GM21576 (cell line): ENCODE results near the gene TBC1D10A.

ENCODE experiments used
- ATAC-seq: cut with Tn5 transposase; IDR thresholded peaks from one replicate; pipeline ENCODE4 v1.9.1; 2021; ENCODE audit warnings: mild to moderate bottlenecking, moderate library complexity; ENCODE audit not compliant: unreplicated experiment

The TBC1D10A gene

DNA sequence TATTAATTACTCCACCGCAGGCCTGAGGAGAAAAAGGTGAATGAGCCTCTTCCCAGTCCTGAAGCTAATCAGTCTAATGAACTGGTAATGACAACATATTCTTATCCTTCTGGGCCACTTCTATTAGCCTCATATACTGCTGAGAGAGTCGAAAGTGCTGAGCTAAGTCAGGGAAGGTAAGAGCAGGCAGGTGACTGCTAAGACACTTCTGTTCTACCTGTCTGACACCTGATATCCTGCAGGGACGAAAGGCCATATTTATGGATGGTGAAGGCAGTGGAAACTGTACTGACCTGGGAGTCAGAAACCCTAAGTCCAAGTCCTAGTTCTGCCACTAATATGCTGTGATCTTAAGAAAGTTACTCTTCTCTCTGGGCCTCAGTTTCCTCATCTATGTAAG lies 3.5 kb downstream of the TBC1D10A start:
- no peak for ATAC-seq

DNA sequence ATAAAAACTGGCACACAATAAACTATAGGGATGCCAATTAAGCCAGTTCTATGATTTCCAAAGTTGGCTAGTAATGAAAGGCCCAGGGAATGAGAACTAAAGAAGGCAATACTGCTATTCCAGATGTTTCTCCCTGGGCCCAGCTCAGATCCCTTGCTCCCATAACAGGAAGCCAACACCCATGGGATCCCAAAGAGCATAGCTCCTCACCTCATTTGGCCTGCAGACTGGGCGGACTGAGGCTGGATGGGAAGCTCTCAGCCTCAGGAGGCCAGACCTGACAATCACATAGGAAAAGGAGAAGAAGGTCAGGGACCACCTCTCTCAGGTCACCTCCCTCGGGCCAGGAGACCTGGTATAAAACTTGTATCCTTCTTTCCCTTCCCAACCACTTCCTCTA lies 5.3 kb downstream of the TBC1D10A start:
- no peak for ATAC-seq

DNA sequence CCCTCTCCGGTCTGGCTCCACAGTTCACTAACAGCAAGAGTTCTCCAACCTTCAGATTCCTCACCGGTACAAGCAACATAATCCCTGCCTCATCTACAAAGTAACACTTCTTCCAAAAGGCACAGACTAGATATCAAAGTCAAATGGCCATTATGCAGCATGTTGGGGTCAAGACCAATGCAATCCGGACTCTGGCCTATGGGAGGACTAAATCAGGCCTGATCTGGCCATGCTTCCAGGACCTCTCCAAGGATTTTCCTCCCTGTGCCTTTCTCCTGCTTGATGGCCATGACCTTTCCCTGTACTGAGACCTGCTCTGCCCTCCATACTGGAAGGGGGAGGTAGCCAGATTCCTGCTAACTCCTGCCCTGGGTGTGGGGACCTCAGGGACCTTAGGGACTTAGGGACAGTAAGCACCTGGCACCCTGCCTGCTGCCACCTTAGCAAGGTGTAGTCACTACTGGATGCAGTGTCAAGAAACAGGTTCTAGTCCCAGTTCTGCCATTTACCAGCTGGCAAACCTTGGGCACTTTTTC lies 6.7 kb downstream of the TBC1D10A start:
- ATAC-seq, result no peak

DNA sequence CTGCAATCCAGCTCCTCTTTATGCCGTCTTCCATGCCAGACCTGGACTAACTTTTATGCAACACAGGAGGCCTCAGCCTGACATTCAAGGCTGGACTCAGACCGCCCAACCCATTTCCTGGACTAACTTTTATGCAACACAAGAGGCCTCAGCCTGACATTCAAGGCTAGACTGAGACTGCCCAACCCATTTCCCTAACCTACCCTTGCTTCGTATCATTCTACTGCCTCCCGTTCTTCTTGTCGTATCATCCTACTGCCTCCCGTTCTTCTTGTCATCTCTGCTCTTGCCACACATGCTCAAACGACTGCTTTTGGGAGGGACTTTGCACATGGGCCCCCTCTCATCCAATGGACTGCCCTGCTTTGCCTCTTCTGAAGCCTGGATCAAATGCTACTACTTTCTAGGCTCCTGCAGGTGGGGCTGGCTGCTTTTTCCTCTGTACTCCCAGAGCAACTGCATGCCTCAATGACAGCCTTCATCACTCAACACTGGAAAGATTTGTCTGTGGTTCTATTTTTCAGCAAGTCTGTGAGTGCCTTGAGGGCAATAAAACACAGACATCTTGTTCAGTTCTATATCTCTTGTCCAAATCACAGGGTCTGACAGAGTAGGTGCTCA lies 7.8 kb downstream of the TBC1D10A start:
- ATAC-seq, result no peak

DNA sequence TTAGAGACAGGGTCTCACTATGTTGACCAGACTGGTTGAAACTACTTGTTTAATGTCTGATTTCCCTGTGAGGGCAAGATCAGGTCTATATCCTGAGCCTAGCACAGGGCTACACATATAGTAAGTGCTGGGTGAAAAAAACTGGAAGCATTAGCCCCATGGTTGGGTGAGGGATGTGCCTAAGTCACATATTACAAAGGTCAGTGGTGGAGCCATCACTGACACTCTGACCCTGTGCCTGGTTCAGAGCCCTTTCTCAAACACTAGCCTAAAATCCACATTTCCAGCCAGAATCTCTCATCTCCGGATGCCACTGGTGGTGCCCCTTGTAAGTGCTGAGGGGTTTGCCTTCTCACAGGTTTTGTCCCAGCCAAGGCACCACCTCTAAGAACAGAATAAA lies 9.0 kb downstream of the TBC1D10A start:
- no peak for ATAC-seq

DNA sequence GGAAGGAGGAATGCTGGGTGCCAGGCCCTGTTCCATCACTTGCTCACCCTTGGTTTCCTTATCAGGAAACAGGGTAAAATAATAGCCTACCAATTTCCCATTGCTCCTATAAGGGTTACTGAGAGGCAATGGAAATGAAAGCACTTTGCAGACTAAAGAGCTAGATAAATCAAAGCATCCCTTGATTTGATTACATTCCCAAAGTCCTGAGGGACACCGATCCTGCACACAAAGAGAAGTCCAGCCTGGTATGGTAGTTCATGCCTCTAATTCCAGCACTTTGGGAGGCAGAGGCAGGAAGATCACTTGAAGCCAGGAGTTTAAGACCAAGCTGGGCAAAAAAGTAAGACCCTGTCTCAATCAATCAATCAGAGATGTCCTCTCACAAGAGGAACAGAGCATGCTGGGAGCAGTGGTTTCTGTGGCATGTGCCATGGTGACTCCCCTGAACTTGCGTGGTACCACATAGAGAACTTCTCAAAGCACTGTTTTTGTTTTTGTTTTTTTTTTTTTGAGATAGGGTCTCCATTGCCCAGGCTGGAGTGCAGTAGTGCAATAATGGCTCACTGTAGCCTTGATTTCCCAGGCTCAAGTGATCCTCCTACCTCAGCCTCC lies 10.7 kb downstream of the TBC1D10A start:
- ATAC-seq, result no peak

DNA sequence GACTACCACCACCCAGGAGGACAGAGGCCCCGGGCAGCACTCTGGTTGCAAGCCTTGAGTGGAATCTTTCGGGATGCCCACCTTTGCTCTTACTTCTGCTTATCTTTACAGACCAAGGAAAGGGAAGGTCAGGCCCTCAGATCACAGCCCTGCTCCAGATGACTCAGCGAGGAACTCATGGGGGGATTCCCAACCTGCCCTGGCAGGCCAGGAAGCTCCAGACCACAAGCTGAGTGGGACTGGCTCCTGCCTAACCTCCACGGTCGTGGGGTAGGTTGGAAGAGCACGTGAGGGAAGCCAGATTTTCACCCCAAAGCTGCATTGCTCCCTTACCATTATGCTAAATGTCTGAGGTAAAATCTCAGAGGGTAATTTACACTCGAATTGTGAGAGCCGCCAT lies 11.8 kb downstream of the TBC1D10A start:
- peak; percentile 38 for ATAC-seq

DNA sequence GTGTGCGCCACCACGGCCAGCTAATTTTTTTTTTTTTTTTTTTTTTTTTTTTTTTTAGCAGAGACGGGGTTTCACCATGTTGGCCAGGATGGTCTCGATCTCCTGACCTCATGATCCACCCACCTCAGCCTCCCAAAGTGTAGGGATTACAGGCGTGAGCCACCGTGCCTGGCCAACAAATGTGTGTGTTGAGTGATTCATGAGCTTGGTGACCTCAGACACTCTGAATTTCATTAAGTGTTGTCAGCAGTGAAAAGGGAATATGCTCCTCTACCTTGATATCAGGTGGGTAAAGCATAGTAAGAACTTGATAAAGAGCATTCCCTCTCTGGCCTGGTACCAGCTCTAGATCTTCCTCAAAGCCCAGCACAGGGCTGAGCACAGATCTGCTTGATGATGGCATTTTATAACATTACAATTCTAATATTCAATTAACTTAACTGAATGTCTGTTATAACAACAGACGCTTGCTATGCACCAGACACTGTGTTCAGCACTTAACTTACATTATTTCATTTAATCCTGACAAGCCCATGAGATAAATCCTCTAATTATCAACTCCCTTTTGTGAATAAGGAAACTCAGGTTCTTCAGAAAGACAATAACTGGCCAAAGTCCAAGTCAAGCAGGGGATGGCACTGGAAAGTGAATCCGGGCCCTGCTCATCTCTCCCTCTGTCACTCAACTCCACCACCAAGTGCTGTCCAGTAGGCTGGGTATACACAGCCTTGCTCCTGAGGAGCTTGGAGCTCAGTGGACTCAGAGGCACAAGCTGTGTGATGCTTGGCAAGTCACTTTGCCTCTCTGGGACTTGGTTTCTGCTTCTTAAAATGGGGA lies 13.0 kb downstream of the TBC1D10A start:
- no peak for ATAC-seq

DNA sequence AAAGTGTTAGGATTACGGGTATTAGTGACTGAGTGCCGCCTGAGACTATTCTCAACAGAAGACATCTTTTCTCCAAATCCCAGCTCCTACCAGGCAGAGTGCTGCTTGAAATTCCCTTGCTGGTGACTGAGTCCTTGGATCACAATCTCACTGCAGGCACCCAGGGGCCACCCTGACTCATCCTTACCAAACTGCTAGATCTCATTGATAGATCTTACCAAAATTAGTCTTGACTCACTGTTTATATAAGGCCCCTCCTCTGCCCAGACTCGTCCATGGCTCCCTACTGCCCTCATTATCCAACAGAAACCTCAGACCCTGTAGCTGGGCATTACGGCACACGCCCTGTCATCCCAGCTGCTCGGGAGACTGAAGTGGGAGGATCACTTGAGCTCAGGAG lies 14.7 kb downstream of the TBC1D10A start:
- ATAC-seq, result no peak

DNA sequence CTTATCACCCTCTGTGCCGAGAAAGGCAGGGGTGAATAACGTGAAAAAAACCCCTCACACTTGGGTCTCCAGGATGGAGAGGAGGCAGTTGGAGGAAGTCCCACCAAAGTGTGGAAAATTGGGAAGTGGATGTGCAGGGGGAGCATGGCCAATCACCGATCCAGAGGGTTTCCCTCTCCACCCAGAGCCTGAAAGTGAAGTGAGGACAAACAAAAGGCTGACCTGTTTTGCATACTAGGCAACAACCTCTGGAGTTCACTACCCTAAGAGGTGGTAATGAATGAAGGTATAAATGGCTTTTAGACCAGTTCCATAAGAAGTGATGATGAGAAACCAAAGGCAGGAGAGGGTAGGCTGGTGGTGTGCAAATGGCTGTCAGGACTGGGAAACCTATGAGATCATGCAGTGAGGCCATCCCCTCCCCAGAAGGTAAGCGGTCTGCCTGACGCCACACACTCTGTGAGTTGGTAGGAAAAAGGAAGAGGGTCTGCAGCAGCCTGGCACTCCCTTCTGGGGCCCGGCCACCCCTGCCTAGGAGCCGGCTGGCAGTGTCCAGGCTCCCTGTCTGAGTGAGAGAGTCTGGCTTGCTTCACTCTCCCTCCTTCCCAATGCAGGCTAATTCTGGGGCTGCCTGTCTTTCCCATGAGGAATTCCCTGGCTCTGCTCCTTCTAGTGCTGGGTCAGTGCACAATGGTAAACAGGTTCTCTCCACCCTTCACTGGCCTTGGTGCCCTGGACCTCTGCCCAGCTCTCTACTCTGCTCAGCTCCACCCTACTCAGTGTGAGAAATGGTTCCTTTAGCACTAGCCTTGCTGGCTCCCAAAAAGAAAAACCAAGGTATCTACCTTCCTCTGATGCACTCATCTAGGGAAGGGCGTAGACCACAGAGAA lies 15.6 kb downstream of the TBC1D10A start:
- no peak for ATAC-seq

DNA sequence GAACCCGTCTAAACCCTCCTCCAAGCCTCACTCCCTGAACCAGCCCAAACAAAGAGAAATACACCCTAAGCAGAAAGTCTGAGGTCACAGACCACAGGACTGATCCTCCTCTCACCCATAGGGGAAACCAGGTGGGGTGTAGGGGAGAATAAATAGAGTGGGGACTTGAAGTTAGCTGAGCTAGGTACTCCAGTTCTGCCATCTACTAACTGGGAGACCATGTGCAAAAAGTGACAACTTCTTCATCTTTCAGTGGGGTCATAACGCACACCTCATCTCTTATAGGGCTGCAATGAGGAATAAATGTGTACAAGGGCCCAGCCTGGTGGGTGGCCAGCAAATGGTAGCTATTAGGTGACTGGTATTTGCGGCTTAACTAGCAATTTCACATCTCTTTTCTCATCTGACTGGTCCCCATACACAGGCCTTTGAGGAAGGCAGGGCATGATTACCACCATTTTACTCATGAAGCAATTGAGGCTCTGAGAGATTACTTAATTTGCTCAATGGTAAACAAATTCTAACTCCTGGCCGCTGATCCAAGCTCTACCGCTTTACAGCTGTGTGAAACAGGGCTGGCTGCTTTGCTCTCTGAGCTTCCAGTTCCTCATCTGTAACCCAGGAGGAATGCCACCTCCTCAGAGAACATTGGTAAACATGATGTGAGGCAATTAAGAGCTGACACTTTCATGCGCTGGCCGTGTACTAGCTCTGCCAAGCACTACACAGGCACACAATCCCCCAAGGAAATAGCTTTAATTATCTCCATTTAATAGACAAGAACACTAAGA lies 16.6 kb downstream of the TBC1D10A start:
- ATAC-seq, result no peak

DNA sequence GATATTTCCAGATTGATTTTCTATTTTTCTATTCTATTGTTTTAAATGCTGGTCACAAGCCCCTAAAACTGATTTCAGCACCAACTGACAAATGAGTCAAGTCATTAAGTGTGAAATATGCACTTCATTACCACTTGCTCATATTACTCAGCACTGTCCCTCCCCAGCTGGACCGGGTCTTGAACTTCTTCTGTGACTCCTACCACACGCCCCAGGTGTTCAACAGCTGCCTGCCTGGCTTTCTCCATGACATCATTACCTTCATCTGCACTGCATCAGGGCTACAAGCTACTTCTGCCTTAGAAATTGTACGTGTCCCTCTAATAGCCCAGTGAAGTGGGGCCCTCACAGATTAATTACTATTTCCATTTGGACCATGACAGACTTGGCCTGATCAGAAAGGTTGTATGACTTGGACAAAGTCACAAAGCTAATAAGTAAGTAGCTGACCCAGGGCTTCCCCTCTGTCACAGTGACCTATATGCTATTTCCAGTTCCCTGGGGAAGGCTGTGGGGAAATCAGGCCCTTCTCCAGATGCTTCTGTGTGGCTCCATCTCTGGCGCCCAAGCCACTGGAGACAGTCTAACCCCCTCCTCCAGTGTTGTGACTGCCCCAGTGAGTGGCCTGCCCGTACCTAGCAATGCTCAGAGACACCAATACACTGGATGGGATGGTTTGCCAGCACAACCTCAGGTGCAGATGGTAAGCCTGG lies 18.1 kb downstream of the TBC1D10A start:
- peak; percentile 33 for ATAC-seq

DNA sequence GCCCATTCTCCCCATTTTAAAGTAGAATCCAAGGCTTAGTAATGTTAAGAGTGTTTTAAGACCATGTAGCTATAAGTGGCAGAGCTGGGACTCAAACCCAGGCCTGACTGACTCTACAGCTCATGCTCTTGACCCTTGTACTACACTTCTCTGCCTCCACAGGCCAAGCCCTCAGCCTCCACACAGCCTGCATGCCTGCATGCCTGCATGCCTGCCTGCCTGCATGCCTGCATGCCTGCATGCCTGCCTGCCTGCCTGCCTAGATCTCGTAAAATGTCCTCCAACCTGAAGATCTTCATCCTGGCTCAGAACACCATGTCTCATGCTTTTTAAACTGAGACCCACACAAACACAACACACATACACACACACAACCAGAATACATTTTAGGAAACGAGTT lies 18.6 kb downstream of the TBC1D10A start:
- ATAC-seq, result no peak

DNA sequence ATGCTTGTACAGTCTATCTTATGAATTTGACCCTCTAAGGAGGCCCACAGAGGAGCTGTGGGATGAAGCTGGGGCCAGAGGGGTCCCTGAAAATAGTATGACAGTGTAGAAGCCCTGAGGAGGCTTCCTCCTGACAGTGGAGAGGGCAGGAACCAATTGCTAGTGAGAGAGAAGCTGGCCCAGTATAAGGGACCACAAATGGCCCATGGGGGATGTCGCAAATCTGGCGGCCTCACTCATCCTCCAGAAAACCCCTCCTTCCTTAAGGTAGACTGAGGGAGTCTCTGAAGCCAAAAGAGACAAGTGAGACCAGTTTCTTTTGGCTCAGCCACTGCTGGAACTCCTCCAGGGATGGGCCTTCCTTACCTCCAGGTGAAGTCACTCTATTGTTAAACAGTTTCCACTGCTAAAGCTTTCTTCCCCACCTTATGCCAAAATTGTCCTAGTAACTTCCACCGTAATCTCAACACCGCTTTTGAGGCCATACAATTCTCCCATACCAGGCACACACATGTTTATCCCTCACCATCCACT lies 19.6 kb downstream of the TBC1D10A start:
- ATAC-seq, result no peak

DNA sequence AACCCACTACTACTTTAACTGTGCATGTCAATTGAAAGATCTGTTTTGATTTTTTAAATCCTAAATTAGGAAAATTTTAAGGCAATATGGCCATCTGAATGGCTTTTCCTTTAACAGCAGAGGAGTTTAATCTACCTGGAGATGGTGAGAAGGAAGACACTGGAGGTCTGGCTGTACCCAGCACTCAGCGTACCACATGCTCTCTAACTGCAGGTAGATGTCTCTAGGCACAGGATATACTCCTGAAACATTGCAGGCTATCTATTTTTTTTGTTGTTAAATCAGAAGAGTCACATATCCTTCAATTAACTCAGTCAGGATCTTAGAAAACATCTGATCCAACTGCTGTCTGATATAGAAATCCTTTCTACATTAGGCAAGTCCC lies 20.1 kb downstream of the TBC1D10A start:
- ATAC-seq, result no peak

DNA sequence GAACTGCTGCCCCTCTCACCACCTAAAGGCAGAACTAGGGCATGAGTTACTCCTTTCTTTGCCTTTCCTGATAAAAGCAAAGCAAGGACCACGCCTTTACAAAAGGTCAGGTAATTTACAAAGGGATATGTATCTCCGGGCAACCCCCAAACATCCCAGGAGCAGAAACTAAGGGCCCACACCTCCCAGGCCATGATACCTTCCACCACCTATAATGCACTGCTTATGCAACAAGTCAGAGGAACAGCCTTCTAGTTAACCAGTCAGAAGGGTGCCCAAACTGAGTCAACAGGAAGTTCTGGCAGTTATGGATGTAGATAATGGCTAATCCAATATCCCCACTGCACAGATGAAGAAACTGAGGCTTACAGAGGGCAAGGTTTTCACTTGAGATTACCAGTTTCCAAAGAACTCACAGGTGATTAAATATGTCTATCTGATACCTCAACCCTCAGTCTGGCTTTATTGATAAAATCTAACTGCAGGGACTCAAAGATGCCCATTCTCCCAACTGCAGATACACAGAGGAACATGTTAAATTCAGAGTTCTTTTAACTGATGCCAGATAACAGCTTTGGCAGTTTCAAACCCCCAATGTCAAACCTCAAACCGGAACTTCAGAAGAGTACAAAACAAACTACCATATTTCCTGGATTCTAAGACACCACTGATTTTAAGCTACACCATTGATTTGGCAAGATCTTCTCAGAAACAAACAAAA lies 20.7 kb downstream of the TBC1D10A start:
- ATAC-seq, result no peak

DNA sequence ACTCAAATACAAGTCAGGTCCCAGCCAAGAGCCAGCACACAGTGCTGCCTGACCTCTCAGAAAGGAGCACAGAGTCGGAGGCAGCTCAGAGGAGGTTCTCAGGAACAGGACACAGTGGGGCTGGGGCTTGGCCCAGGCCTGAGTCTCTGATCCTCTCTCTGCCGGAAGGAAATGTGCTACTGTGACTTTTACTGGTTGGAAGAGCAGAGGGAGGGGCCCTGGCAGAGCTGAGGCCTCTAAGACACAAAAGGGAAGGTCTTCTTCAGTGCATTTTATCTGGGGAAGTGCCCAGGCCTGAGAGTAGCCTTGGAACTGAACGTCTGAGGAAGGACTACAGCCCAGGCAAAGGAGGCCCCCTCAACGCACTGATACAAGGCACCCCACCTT lies 21.2 kb downstream of the TBC1D10A start:
- peak; percentile 41 for ATAC-seq

DNA sequence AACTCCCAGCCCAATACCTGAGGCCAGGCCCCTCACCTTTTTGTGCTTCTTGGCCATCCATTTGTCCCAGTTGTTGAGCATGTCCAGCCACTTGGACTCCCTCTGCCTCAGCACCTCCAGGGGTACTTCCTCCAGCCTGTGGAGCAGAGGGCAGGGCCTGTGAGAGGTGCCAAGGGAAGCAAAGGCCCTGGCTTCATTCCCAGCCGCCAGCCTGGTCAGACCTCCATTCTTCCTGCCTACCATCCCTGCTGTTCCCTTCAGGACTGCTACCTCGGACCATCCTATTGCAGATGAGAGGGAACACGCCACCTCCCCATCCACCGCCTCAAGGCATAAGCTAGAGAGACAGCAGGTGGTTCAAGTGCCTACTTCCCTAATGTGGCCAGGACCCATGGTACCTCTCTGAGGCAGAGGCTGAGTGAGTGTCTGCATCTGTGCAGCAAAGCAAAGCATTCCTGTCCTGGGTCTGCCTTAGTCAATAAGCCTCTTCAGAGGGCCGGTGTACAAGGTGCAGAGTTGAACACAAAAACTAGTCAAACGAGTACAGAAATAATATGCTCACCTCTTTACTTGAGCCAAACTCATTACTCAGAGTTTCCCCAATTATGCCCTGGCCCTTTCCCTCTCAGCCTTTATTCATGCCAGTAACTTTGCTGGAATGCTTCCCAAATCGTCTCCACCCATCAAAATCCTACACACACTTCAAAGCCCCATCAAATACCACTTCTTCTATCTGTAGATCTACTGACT lies 22.1 kb downstream of the TBC1D10A start:
- ATAC-seq, result no peak
